Lower leg skin (tissue), 3 donors: ENCODE measurements around the gene APLF.

Source experiments
- POLR2A ChIP-seq, 2 donors: fragments of 450-650 bp; IDR thresholded peaks; one replicate each; pipeline ENCODE4 v1.6.1; 2016 to 2017; ENCODE audit warnings: antibody characterized with exemption in 2 of 2, mild to moderate bottlenecking in 1 of 2, moderate library complexity in 1 of 2
- TF ChIP-seq, protein P1 (sequence below), 3 donors: fragments of 450-650 bp; IDR thresholded peaks; one replicate each; pipeline ENCODE4 v1.5.1; 2016; ENCODE audit warnings: antibody characterized with exemption in 3 of 3, mild to moderate bottlenecking in 3 of 3, moderate library complexity in 2 of 3

DNA sequence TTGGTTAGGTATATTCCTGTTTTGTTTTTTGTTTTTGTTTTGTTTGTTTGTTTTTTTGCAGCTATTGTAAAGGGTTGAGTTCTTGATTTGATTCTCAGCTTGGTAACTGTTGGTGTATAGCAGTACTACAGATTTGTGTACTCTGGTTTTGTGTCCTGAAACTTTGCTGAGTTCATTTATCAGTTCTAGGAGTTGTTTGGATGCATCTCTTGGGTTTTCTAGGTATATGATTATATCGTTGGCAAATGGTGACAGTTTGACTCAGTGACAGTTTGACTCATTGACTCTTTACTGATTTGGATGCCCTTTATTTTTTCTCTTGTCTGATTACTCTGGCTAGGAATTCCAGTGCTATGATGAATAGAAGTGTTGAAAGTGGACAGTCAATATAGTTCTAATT, 53.7 kb downstream of the APLF start:
- TF ChIP-seq, protein P1, sequence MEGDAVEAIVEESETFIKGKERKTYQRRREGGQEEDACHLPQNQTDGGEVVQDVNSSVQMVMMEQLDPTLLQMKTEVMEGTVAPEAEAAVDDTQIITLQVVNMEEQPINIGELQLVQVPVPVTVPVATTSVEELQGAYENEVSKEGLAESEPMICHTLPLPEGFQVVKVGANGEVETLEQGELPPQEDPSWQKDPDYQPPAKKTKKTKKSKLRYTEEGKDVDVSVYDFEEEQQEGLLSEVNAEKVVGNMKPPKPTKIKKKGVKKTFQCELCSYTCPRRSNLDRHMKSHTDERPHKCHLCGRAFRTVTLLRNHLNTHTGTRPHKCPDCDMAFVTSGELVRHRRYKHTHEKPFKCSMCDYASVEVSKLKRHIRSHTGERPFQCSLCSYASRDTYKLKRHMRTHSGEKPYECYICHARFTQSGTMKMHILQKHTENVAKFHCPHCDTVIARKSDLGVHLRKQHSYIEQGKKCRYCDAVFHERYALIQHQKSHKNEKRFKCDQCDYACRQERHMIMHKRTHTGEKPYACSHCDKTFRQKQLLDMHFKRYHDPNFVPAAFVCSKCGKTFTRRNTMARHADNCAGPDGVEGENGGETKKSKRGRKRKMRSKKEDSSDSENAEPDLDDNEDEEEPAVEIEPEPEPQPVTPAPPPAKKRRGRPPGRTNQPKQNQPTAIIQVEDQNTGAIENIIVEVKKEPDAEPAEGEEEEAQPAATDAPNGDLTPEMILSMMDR (IDR thresholded peaks at IDR 0.05) = no peak
- no peak for TF ChIP-seq POLR2A (IDR thresholded peaks at IDR 0.05)
